HepG2 (cell line): ENCODE data around the gene DCAF4. TPM values are rescaled to one million over a fixed set of nuclear protein-coding genes. Genes with fewer than 3 reads are reported as not detected.
A peak's percentile ranks its signal among the peaks of the same experiment; 100 is the strongest.

Experiments
- ATAC-seq: fragments of 200-7000 bp; cut with Tn5 transposase; 3 replicates; pipeline ENCODE4 v1.9.1; 2020; ENCODE audit warnings: mild to moderate bottlenecking, moderate library complexity
- BruUV-seq: library from RNA; stranded (reverse); fragments of 400-500 nt; replicated peaks from 2 replicates; lab custom pipeline; 2021; lab: Mats Ljungman, UMichigan
- CTCF ChIA-PET: fragments of 300-600 bp; formaldehyde crosslinking; extraction: SDS; loops from one replicate; lab custom pipeline; 2021; ENCODE audit warnings: low total read pairs, inconsistent platforms, low intra/inter-chr PET ratio; lab: Yijun Ruan, JAX
- POLR2A ChIA-PET: fragments of 350-600 bp; sonication (Branson Sonifier 250); formaldehyde crosslinking; loops from one replicate; lab custom pipeline; 2020; ENCODE audit warnings: antibody characterized with exemption, inconsistent platforms; lab: Yijun Ruan, JAX
- DNase-seq: peaks from one replicate; pipeline ENCODE4 v3.0.0-alpha.2; 2015; ENCODE audit warnings: low spot score
- FAIRE-seq: peaks from 3 replicates; lab custom pipeline; 2011; peaks lifted over from hg19 to GRCh38; lab: Jason Lieb, UNC
- H2AFZ ChIP-seq: one replicate; pipeline ENCODE4 v1.6.1; 2011; ENCODE audit warnings: low read length, inconsistent platforms
- H3K27ac ChIP-seq: fragments of 300-600 bp; 3 replicates; pipeline ENCODE4 v1.8.0; 2011; ENCODE audit warnings: mixed run types, mild to moderate bottlenecking, mixed read lengths, low read length, inconsistent platforms; ENCODE audit not compliant: insufficient read depth; ENCODE audit errors: extremely low read length
- H3K27me3 ChIP-seq, 2 experiments: fragments of 200-600 bp in 1 of 2; 2 replicates in 1 of 2; 3 replicates in 1 of 2; pipeline versions ENCODE4 v1.6.0 to v1.8.0; 2011; ENCODE audit warnings: low read length in 2 of 2, mild to moderate bottlenecking in 2 of 2, moderate library complexity in 2 of 2, inconsistent platforms in 1 of 2; ENCODE audit not compliant: insufficient read depth in 2 of 2, control insufficient read depth in 1 of 2
- H3K36me3 ChIP-seq, 2 experiments: fragments of 200-600 bp in 1 of 2; replicated peaks in 1 of 2; 2 replicates in 1 of 2; 3 replicates in 1 of 2; pipeline versions ENCODE4 v1.5.1 to v1.8.0; 2011; ENCODE audit warnings: low read length in 2 of 2, inconsistent platforms in 1 of 2; ENCODE audit not compliant: insufficient read depth in 2 of 2, control insufficient read depth in 1 of 2
- H3K4me1 ChIP-seq: 2 replicates; pipeline ENCODE4 v1.5.1; 2012; ENCODE audit warnings: low read length, inconsistent platforms; ENCODE audit not compliant: insufficient read depth
- H3K4me2 ChIP-seq: 2 replicates; pipeline ENCODE4 v1.6.0; 2011; ENCODE audit warnings: low read depth, low read length, inconsistent platforms
- H3K4me3 ChIP-seq, 3 experiments: fragments of 200-600 bp in 1 of 3; sonication (generic), shearing (Covaris generic) in 1 of 3; replicated peaks in 1 of 3; 2 replicates each; pipeline ENCODE4 v1.5.1; 2011 to 2016; ENCODE audit warnings: low read length in 3 of 3, inconsistent platforms in 2 of 3, low read depth in 2 of 3, mild to moderate bottlenecking in 2 of 3, control low read depth in 1 of 3, mixed read lengths in 1 of 3; ENCODE audit not compliant: insufficient read depth in 1 of 3
- H3K79me2 ChIP-seq: one replicate; pipeline ENCODE4 v1.6.1; 2011; ENCODE audit warnings: low read length, inconsistent platforms; ENCODE audit not compliant: insufficient read depth
- H3K9ac ChIP-seq: 2 replicates; pipeline ENCODE4 v1.6.0; 2011; ENCODE audit warnings: mild to moderate bottlenecking, low read depth, low read length, inconsistent platforms; ENCODE audit not compliant: insufficient read depth
- H3K9me3 ChIP-seq: 2 replicates; pipeline ENCODE4 v1.5.1; 2012; ENCODE audit warnings: mild to moderate bottlenecking, low read length
- H4K20me1 ChIP-seq: 2 replicates; pipeline ENCODE4 v1.6.0; 2011; ENCODE audit warnings: inconsistent platforms, mild to moderate bottlenecking, low read length, moderate library complexity; ENCODE audit not compliant: insufficient read depth
- AHR ChIP-seq: IDR thresholded peaks from 2 replicates; pipeline ENCODE4 v1.6.1; 2018; ENCODE audit warnings: missing genetic modification reagents, missing compliant biosample characterization
- AKAP8 ChIP-seq: sonication (generic); formaldehyde crosslinking; IDR thresholded peaks from 2 replicates; pipeline ENCODE4 v1.5.1; 2020; ENCODE audit warnings: mild to moderate bottlenecking, missing genetic modification reagents
- MED1 ChIP-seq: sonication (generic); formaldehyde crosslinking; IDR thresholded peaks from 2 replicates; pipeline ENCODE4 v1.4.0; 2020; ENCODE audit warnings: missing genetic modification reagents
- MZF1 ChIP-seq: sonication (generic); formaldehyde crosslinking; IDR thresholded peaks from 2 replicates; pipeline ENCODE4 v1.8.1; 2023; ENCODE audit warnings: mild to moderate bottlenecking, missing genetic modification reagents, borderline replicate concordance
- NFIC ChIP-seq: IDR thresholded peaks from 2 replicates; pipeline ENCODE4 v1.6.1; 2012; ENCODE audit warnings: mild to moderate bottlenecking, low read length, inconsistent platforms
- NRL ChIP-seq: sonication (generic); formaldehyde crosslinking; IDR thresholded peaks from 2 replicates; pipeline ENCODE4 v1.5.0; 2020; ENCODE audit warnings: missing genetic modification reagents, mild to moderate bottlenecking, moderate library complexity, borderline replicate concordance
- POLR2A ChIP-seq, 2 experiments: IDR thresholded peaks; 2 replicates each; pipeline ENCODE4 v1.6.1; 2011; ENCODE audit warnings: low read depth in 2 of 2, low read length in 2 of 2, mild to moderate bottlenecking in 1 of 2, moderate library complexity in 1 of 2; ENCODE audit not compliant: insufficient read depth in 1 of 2
- RBFOX2 ChIP-seq: fragments of 200-400 bp; formaldehyde crosslinking; IDR thresholded peaks from 2 replicates; pipeline ENCODE4 v1.6.1; 2017; ENCODE audit warnings: low read depth, mild to moderate bottlenecking, low read length
- TP53 ChIP-seq: sonication (generic); formaldehyde crosslinking; conservative IDR thresholded peaks from 2 replicates; pipeline ENCODE4 v1.4.0; 2020; ENCODE audit warnings: missing genetic modification reagents
- XBP1 ChIP-seq: sonication (generic); formaldehyde crosslinking; IDR thresholded peaks from 2 replicates; pipeline ENCODE4 v1.5.0; 2020; ENCODE audit warnings: missing genetic modification reagents
- WGBS: methylation state at CpG from one replicate; pipeline ENCODE4 v1.1.6; 2017; ENCODE audit warnings: low lambda C conversion rate; 5-methylcytosine and 5-hydroxymethylcytosine counted together
- in situ Hi-C: cut with HindIII; loops from 2 replicates; pipeline ENCODE4 v1.10.0; 2017; ENCODE audit warnings: low pct_unique_long_range_greater_than_20kb; ENCODE audit not compliant: extremely low pct_ligation_motif_present
- intact Hi-C: fragments of 100-400 bp; cut with micrococcal nuclease; formaldehyde crosslinking; loops from one replicate; pipeline ENCODE4 v1.10.0; 2022; ENCODE audit not compliant: unreplicated experiment
- polyA plus RNA-seq, 8 experiments: library from polyadenylated mRNA; depleted of rRNA in 3 of 8; stranded (reverse) in 7 of 8; unstranded in 1 of 8; fragments of >200 nt; fragmentation: Illumina TruSeq in 4 of 8; extraction: Trizol in 4 of 8; gene quantifications; 2 replicates each; pipeline versions ENCODE4 v1.2.1 to v1.2.3, GENCODE V29; 2011 to 2016; ENCODE audit warnings: low read depth in 4 of 8, missing spikeins in 1 of 8, mixed read lengths in 1 of 8; ENCODE audit not compliant: insufficient read depth in 1 of 8
- total RNA-seq, 5 experiments: library from RNA; depleted of rRNA; stranded (reverse); fragments of >200 nt; fragmentation: Illumina TruSeq; extraction: Trizol; gene quantifications; 2 replicates each; pipeline ENCODE4 v1.2.3, GENCODE V29; 2016; ENCODE audit warnings: low read depth in 1 of 5
- TF ChIP-seq, protein P1 (sequence below): IDR thresholded peaks from 2 replicates; pipeline ENCODE4 v1.6.1; 2016
- TF ChIP-seq, protein P2 (sequence below): IDR thresholded peaks from 2 replicates; pipeline ENCODE4 v1.6.1; 2012; ENCODE audit warnings: inconsistent platforms
- TF ChIP-seq, protein P3 (sequence below): sonication (generic); formaldehyde crosslinking; conservative IDR thresholded peaks from 2 replicates; pipeline ENCODE4 v1.4.0; 2020; ENCODE audit warnings: missing genetic modification reagents
- TF ChIP-seq, protein P4 (sequence below), 2 experiments: sonication (generic) in 1 of 2; formaldehyde crosslinking in 1 of 2; IDR thresholded peaks; 2 replicates each; pipeline versions ENCODE4 v1.4.0 to v1.6.1; 2016 to 2020; ENCODE audit warnings: borderline replicate concordance in 1 of 2, low read depth in 1 of 2, mild to moderate bottlenecking in 1 of 2, missing genetic modification reagents in 1 of 2

Gene DCAF4
- total and polyA plus RNA-seq, 2 of the 13 experiments (the other 11 are each of a cell fraction or from before 2014, with no cell fraction given) = 18.8 to 21.1 TPM

DNA sequence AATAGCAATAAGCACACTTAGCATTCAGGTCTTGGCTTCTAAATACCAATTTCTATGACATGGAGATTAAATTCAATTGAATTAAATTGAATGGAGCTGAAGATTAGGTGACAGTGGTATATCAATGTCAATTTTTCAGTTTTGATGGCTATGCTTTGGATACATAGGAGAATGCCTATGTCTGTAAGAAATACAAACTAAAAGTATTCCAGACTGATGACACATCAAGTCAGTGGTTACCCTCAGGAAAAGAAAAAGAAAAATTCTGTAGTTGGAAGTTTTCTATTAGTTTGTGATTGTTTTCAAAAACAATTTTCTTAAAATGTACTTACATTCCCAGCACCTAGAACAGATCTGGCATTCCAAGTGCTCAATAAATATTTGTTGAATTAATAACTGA, 4.9 kb upstream of the DCAF4 start:
- Histone ChIP-seq H3K79me2 (no peaks in the 10 kb centered on the region), H2AFZ (no peak overlapping the region), H3K27ac (no peak overlapping the region), H3K27me3 (peaks cover 0 to 5% of the 10 kb centered on the region in 2 experiments; a peak in 1 of 5 replicates), H3K4me3 (no peak overlapping the region), H3K9ac (no peak overlapping the region)
- BruUV-seq = no TSS peak
- in situ Hi-C loops = no loop called here
- POLR2A ChIA-PET = no interaction called here
- no peak for ATAC-seq
- TF ChIP-seq RBFOX2 (no peak), NFIC (no peak), TP53 (CRISPR knock-in tag) (no peak), AKAP8 (no peak), POLR2A (IDR thresholded peaks at IDR 0.05; ENCODE audit: insufficient read depth in 1 of 2, low read depth in 2 of 2, low read length in 2 of 2) (no peak)
- TF ChIP-seq, protein P1, sequence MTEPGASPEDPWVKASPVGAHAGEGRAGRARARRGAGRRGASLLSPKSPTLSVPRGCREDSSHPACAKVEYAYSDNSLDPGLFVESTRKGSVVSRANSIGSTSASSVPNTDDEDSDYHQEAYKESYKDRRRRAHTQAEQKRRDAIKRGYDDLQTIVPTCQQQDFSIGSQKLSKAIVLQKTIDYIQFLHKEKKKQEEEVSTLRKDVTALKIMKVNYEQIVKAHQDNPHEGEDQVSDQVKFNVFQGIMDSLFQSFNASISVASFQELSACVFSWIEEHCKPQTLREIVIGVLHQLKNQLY (CRISPR knock-in tag) = no peak
- TF ChIP-seq, all 625 proteins: peak for 0
- Histone ChIP-seq H3K36me3 (no peaks in the 10 kb centered on the region), H3K4me2 (no peak overlapping the region), H3K4me1 (peaks cover 18% of the 10 kb centered on the region), H4K20me1 (no peaks in the 10 kb centered on the region), H3K9me3 (no peaks in the 10 kb centered on the region)
- DNase-seq (no peak), FAIRE-seq (no peak)
- CTCF ChIA-PET = no interaction called here
- intact Hi-C loops = no loop called here

DNA sequence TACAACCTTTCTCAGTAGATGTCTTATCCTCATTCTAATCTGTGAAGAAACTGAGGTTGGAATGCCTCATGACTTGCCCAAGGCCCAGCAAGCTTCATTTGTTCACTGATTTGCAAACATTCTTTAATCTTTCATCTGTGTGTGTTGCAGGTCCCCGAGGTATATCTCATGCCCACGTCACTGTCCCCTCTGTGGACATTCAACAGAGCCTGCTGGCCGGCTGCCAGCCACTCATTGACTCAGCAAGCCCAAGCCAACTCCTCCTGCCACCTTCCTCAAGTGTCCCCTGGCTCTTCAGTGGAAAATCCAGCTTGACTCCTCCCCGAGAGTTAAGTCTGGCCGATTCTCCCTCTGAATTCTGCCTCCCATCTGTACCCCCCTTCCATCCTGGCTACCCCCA, 1.9 kb upstream of the DCAF4 start:
- H3K27ac ChIP-seq = no peak overlapping the region
- peak; percentile 43 for DNase-seq
- CTCF ChIA-PET = no interaction called here
- peaks cover 11% of the 10 kb centered on the region for H3K79me2 ChIP-seq
- peaks cover 18% of the 10 kb centered on the region for H3K4me1 ChIP-seq
- no peaks in the 10 kb centered on the region for H4K20me1 ChIP-seq
- no peak overlapping the region for H3K9ac ChIP-seq
- BruUV-seq = no TSS peak
- no peak overlapping the region for H2AFZ ChIP-seq
- no peaks in the 10 kb centered on the region; a peak in 1 of 5 replicates for H3K27me3 ChIP-seq
- FAIRE-seq = no peak
- POLR2A ChIA-PET = no interaction called here
- no peak for ATAC-seq
- 20% methylated on average over 5 of the region's 5 CpGs for WGBS
- TF ChIP-seq MED1 = no peak
- TF ChIP-seq, protein P2, sequence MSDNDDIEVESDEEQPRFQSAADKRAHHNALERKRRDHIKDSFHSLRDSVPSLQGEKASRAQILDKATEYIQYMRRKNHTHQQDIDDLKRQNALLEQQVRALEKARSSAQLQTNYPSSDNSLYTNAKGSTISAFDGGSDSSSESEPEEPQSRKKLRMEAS = no peak
- TF ChIP-seq XBP1 (CRISPR knock-in tag) = no peak
- no peak for TF ChIP-seq NRL (CRISPR knock-in tag)
- TF ChIP-seq MZF1 (CRISPR knock-in tag) = no peak
- TF ChIP-seq, protein P3, sequence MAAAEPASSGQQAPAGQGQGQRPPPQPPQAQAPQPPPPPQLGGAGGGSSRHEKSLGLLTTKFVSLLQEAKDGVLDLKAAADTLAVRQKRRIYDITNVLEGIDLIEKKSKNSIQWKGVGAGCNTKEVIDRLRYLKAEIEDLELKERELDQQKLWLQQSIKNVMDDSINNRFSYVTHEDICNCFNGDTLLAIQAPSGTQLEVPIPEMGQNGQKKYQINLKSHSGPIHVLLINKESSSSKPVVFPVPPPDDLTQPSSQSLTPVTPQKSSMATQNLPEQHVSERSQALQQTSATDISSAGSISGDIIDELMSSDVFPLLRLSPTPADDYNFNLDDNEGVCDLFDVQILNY (CRISPR knock-in tag) = no peak
- TF ChIP-seq AHR = no peak
- TF ChIP-seq, protein P4, sequence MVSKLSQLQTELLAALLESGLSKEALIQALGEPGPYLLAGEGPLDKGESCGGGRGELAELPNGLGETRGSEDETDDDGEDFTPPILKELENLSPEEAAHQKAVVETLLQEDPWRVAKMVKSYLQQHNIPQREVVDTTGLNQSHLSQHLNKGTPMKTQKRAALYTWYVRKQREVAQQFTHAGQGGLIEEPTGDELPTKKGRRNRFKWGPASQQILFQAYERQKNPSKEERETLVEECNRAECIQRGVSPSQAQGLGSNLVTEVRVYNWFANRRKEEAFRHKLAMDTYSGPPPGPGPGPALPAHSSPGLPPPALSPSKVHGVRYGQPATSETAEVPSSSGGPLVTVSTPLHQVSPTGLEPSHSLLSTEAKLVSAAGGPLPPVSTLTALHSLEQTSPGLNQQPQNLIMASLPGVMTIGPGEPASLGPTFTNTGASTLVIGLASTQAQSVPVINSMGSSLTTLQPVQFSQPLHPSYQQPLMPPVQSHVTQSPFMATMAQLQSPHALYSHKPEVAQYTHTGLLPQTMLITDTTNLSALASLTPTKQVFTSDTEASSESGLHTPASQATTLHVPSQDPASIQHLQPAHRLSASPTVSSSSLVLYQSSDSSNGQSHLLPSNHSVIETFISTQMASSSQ (IDR thresholded peaks at IDR 0.05; ENCODE audit: low read depth) = no peak
- TF ChIP-seq, protein P4 (CRISPR knock-in tag; IDR thresholded peaks at IDR 0.05; ENCODE audit: borderline replicate concordance) = no peak
- no peaks in the 10 kb centered on the region for H3K36me3 ChIP-seq
- H3K9me3 ChIP-seq = no peaks in the 10 kb centered on the region
- in situ Hi-C loops = no loop called here
- peak overlapping the region; percentile 18; the same call in 1 of the 2 replicates for H3K4me2 ChIP-seq
- intact Hi-C loops = no loop called here
- no peak overlapping the region; a peak in 1 of 6 replicates for H3K4me3 ChIP-seq
